Stimulated activated CD8-positive, alpha-beta memory T cell treated with anti-CD3 and anti-CD28 coated beads, Interleukin-4, amount 100 ng/mL, for 48 hours (primary cell): ENCODE data around the gene USP22.

Source experiments
- DNase-seq: peaks from one replicate; pipeline ENCODE4 v3.0.0-alpha.2; 2020

USP22 gene

DNA sequence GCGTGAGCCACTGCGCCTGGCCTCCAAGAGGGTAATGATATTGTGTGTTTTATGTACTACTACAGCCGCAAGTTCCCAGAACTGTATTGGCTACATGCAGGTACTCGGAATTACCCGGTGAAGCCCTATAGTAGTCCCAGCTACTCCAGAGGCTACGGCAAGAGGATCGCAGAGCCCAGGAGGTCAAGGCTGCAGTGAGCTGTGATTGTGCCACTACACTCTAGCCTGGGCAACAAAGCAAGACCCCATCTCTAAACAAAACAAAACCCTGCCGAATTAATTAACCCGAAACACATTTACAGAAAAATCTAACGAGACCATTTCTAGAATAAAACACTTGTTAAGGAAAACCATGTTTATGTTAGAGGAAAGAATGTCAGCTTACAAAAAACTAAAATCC, 2.2 kb upstream of the USP22 start:
- no peak for DNase-seq

DNA sequence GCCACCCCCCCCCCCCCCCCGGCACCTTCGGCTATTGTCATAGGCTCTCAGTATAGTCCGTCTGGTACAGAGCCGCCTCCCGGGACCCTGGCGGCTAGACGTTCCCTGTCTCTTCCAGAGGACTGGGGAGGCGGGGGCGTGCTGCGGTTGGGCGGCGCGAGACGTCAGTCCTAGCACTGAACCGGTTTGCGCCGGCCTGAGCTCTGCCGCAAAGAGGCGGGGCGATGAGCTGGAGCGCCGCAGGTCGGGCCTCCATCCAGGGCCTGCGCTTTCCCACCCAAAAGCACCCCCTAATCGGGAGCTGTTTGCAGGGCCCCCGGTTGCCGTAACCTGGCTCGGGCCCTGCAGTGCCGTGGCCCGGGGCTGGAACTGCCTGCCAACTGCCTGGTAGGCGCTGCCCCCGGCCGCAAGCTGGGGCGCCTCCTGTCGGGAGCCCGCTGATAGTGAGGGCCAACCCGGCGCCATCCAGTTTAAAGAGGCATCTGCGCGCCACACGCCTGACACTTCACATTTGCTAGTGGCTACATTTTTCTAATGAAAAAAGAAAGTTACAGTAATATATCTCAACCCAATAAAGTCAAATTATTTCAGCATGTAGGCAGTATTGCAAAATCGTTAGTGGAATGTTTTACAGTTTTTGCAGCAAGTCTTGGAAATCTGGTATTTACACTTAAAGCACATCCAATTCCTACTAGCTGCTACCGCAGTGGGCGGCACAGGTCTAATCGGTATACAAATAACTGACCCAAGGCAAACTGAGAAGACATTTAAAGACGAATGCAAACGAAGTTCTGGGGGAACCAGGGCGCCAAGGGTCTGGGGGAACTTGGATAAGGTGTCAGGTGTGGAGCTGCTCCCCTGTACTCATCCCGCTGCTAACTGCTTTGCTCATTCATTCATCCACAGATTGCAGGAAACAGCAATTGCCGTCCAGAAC, 753 bp upstream of the USP22 start:
- peak; percentile 97 for DNase-seq

DNA sequence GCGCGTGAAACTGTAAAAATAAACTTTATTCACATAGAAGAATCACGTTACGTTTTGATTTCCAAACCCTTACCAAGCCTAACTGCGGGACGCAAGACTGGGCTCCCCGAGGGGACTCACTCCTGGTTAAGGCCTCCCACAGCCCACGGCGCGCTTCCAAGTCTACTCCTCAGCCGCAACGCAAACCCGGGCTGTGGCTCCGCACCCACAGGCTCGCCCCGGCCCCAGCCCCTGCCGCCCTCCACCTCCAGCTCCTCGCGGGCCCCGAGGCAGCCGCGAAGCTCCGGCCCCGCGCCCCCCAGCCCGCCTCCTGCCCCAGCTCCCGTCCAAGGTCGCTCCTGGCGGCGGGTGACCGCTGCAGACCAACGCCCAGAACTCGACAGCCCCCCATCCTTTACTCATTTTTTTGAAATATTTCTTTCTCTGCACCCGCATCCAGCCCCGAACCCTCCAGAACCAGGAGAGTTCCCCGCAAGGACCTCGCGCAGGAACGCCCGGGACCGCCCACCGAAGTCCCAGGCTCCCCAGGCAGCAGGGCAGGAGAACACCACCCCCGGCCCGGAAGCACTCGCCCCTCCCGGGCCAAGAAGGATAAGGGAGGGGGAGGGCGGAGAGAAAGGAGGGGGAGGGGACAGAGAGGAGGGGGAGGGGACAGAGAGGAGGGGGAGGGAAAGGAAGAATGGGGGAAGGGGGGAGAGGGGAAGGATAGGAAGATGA, 912 bp downstream of the USP22 start:
- peak; percentile 80 for DNase-seq

DNA sequence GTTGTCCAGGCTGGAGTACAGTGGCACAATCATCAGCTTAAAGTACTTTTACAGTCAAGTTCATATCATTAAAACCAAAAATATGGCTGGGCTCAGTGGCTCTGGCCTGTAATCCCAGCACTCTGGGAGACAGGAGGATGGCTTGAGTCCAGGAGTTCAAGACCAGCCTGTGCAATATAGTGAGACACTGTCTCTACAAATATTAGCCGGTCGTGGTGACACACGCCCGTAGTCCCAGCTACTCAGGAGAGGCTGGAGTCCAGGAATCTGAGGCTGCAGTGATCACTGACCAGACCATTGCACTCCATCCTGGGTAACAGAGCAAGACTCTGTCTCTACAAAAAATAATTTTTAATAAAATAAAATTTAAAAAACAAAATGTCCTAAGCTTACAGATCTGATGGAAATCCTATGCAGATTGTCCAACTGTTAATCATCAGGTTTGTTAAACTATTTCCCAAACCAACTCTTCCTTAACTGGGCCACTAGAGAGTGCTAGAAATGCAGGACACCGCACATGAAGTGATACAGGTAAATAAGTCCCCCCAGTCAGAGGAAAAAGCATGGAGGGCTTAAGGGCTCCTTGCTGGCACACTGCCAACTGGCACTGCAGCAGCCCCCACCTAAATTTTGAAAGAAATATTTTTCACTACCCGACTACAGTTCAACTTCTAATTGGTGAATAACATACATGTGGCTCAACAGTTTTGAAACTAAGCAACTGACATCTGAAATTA, 2.8 kb downstream of the USP22 start:
- peak; percentile 49 for DNase-seq

DNA sequence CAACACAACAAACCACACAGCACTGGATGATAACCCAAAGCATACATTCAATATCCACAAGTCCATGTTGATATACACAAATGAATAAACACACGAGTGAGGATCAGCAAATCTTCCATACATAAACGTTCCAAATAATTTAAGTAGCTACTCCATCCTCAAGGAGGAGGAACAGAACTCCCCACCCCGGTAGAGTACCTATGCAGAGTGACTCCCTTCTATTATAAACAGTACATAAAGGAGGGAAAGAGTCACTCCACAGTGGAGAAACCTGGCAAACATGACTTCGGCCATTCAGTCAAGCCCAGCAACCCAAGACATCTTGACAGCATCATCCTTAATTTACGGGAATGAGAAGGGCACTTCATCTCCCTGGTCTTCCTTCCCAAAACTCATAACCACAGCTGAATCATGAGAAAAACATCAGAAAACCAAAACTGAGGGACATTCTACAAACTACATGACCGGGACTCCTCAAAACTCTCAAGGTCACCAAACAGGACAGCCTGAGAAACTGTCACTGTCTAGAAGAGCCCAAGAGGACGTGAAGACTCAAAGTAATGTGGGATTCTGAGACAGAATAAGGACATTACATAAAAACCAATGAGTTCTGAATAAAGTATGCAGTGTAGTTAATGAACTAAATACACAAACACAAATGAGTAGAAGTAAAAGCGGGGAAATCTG, 5.6 kb downstream of the USP22 start:
- DNase-seq, result no peak

DNA sequence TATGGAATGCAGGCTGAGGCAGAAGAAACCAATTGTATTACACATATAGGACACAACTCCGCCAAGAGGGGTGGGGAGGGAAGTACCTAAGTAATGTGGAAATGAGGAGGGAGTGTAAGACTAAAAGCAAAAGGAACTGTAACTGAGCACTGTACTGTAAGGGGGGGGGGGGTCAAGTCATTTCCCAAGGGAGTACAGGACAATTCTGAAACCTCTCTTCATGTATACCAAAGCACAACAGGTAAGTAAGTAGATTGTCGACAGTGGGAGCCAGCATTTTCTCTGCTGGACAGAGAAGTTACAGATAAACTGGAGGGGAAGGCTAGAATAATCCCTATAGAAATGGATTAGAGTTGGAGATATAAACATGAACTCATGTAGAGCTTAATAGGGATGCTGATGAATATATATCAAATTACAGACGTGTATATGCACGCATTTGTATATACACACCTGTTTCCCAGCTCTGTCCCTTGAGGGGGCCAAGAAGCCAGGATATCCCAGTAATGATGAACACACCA, 6.4 kb downstream of the USP22 start:
- no peak for DNase-seq

DNA sequence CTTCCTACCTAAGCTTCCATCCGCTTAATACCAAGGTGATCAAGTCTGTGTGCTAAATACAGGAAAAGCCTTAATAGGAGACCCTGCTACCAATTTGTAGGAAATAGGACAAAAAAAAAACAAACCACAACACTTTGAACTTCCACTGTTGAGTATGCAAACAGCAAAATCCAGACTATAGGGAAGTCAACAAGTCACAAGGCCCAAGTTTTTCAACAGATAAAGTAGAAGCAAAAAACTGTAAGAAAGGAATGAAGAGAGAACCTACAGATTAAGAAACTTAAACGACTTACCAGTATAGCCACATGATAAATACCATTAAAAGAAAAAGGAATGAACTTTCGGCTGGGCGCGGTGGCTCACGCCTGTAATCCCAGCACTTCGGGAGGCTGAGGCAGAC, 7.4 kb downstream of the USP22 start:
- DNase-seq, result no peak

DNA sequence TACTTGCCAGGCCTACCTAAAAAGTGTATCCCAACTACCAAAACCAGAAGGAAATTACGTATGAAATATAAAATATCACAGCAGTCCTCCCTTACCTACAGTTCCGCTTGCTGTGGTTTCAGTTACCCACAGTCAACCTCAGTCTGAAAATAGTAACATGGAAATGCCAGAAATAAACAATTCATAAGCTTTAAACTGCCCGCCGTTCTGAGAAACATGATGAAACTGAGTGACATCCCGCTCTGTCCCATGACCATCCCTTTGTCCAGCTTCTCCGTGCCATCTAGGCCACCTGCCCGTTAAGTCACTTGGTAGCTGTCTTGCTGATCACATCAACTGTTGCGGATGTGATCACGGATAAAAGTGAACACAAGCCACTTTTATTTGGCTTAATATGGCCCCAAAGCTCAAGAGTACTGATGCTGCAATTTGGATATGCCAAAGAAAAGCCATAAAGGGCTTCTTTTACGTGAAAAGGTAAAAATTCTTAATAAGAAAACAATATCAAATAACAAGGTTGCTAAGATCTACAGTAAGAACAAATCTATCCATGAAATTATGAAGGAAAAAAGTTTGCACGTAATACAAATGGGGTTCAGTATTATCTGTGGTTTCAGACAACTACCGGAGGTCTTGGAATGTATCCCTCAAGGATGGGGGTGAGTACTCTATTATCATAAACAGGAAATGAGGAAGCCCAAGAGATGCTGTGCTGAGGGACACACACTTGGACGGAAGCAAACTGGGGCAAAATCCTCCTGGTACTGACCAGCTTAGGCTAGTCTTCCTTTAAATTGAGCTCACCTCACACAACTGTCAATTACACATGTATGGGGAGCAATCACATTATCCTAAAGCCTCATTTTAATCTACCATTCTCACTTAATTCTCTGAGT, 8.2 kb downstream of the USP22 start:
- DNase-seq, result no peak

DNA sequence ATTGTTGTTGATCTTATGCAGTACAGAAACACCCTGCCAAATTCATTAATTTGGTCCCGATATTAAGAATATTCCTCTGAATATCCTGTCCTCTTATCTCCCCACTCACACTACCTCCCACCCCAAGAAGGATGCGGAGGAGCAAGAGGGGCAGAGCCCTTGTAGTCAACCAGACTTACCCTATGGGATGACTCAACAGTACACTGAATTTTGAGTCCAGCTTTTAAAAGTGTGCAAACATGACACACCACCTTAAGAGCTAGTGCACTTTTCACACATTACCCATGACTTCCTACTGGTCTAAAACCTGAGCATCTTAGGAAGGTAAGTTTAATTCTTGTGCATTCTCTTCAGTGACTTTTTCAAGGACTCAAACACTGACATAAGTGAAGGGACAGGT, 9.5 kb downstream of the USP22 start:
- DNase-seq, result no peak

DNA sequence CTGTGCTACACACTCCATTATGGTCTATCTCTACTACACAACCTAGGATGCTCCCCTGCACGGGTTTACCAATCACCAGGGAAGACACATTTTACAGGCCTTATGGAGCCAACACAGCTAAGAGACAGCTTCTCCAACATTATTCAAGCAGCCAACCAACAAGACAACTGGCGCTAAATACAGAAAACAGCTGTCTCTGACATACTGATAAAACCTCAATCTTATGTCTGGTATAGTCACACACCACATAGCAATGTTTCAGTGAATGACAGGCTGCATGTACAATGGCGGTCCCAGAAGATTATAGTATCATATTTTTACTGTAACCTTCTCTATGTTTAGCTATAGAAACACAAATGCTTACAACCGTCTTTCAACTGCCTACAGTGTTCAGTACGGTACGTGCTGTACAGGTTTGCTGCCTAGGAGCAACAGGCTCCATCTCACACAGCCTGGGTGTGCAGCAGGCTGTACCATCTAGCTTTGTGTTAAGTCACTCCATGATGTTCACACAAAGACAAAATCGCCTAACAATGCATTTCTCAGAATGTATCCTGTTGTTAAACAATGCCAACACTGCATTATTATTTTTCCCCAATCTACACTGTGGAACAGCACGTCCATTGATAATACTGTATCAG, 10.9 kb downstream of the USP22 start:
- DNase-seq, result no peak

DNA sequence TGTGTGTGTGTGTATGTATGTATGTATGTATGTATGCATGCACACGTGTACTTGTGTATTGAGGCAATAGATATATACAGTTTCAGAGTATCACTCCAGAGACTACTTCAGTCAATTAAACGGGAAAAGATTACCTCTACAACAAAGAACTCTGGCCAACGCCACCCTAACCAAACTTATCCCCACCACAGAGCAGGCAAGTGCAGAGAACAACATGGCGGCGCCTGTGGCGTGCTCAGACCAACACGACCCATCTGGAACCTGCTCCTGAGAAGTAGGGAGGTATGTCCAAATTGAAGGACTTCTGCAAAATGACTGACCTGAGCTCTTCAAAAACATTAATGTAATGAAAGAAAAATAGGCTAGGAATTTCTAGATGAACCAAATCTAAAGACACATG, 12.4 kb downstream of the USP22 start:
- no peak for DNase-seq

DNA sequence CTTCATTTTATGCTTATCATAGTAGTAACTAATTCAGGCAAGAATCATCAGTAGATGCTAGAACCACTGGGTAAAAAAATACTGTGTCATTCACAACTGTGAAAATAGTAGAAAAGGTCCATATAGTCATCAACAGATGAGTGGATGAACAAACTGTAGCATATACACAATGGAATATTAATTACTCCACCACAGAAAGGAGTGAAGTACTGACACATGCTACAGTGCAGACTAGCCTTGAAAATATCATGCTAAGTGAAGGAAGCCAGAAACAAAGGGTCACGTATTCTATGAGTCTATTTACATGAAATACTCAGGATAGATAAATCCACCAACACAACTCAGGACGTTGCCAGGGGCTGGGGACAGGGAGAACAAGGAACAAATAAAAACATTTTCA, 13.3 kb downstream of the USP22 start:
- no peak for DNase-seq

DNA sequence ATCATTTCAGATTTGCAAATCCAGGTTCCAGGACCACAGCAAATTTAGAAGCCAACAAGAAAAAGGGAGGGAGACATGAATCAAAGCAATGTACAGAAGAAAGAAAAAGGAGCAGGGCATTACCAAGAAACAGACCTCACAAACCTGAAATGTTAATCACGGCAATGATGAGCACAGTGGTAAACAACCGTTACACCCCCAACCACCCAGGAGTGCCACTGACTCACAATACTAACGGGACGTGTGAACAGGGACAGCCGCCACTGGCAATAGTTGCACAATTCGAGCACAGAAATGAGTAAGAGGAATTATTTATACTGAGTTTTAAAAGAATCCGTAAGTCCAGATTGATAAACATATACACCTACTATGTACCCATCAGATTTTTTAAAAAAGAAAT, 13.8 kb downstream of the USP22 start:
- peak; percentile 54 for DNase-seq

DNA sequence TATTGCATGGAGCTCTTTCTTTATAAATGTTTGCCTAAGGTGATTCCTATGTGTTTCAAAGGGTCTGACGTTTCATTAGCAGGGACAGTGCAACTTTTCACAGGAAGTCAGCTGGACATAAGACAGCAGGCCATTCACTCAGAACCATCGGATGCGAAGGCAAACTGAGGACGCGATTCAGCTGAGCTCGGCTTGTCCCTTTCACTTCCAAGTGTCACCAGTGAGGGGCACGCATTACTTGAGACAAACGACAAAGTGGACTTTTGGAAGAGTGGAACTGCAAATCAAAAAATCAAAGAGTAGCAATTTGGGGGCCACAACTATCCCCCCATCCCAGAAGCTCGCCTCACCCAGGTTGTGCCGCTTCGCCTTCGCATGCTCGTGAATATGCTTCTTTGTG, 14.6 kb downstream of the USP22 start:
- no peak for DNase-seq

DNA sequence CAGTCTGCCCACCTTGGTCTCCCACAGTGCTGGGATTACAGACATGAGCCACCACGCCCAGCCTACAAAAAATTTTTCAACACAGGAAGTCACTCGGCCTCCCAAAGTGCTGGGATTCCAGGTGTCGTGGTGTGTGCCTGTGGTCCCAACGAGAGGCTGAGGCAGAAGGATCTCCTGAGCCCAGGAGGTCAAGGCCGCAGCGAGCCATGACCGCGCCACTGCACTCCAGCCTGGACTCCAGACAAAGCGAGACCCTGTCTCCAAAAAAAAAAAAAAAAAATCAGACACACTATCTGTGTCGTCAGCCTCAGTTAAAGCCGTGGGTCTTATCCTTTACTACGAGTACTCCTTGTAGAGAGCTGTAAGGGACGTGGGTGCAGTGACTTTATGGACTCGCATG, 15.8 kb downstream of the USP22 start:
- DNase-seq, result no peak

DNA sequence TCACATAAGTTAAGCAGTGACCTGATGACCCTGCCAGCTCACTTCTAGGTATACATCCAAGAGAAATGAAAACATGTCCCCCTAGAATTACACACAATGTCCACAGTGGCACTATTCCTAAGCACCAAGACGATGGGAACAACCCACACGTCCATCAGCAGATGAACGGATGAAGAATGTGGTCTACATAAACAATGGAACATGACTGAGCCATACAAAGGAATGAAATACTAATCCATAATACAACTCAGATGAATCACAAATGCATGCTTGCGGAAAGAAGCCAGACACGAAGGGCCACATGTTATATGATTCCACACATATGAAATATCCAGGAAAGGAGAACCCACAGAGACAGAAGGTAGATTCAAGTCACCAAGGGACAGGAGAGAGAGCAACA, 17.4 kb downstream of the USP22 start:
- DNase-seq, result no peak

DNA sequence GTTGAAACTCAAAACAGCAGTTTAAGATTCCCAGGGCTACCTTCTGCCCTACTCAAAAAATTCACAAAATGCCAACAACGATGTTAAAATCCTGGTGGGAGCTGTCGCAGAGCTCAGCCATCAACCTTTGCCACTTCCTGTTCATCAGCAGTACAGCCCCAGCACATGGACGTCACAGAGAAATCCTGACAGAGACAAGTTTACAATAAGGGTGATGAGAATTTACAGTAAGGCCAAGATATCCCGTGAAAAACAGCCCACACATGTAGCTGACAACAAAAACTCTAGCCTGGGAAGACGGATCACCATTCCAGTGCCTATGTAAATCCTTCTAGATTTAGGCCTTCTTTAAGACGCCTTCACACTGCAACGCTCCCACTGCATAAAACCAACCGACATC, 18.8 kb downstream of the USP22 start:
- no peak for DNase-seq

DNA sequence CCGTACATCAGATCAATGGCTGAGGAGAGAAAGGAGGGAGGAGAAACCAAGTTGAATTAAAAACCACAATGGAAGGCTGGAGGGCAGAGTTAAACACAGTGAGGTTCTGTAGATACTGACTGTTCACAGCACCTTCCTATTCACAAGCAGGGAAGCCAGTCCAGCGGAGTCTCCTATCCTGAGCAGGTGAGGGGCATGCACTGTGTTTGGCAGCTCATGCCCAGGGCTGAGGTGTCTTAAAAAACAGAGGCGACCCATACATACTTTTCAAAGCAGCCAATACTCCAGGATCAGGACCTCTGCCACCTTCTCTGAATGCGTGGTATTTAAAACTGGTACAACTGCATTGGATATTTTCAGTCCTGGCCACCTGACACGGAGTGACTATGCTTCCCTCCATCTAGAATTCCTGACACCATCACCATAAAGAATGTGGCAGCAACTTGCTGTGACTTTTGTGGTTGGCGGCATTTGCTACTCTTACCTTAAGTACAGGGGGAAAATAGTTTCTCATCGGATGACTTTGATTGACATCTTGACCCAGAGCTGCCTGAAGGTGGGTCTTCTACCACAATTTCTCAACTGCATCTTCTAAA, 21.5 kb downstream of the USP22 start:
- no peak for DNase-seq

DNA sequence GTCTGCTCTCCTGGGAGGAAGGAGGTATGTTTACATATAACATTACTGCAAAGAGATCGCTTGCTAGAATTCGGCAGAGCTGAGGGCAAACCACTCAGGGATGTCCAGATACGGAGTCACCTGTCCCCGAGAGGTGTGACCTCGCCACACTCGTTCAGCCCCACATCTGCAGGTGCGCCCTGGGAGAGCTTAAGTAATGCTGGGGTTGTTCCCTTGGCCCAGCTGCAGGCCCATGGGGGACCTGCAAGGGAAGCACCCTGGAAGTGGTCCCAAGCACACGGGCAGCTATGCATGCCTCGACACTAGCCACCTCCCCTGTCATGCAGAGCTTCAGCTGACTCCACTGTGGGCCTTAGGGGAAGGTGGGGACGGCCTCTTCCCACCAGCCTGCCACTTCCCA, 22.2 kb downstream of the USP22 start:
- DNase-seq, result no peak

DNA sequence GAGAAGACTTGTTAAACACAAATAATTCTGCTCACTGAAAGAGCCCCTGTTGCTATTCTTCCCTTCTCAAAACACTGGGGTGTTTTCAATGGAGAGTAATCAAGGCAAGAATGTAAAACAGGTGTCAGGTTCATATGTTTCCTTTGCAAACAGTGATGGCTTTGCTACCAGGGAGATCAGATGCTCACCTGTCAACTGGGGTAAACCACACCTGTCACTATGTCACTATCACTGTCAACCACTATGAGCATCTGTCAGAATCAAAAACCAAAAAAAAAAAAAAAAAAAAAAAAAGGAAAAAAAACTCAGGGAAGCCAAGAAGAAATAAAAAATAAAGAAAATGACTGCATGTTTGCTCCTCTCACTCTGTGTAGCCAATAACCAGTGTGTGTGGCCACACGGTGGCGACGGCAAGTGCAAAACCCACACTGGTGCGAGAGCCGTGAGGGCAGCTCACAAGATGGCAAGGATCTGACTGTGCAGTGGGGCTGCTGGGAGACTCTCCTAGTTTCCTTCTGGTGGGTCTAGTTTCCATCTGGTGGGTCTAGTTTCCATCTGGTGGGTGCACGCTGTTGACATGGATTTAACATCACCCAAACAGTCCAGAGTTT, 22.7 kb downstream of the USP22 start:
- DNase-seq, result peak; percentile 45
